ENCODE results near the gene CCDC195.

- TF ChIP-seq MAX (IDR thresholded peaks at IDR 0.05) = no peak
- no peak for TF ChIP-seq CTCF (IDR thresholded peaks at IDR 0.05)
- no peak for TF ChIP-seq KDM1A (IDR thresholded peaks at IDR 0.05; ENCODE audit: low read depth)
Observed at GRCh38 chr2:224670203-224670602, 46.0 kb downstream of the CCDC195 start.
